Liver (tissue), 9 donors: ENCODE measurements around the gene LARGE1. TPM values are rescaled to one million over a fixed set of nuclear protein-coding genes. Genes with fewer than 3 reads are reported as not detected.

Source experiments
- DNase-seq: peaks from one replicate; pipeline ENCODE4 v3.0.0-alpha.2; 2017; ENCODE audit warnings: low spot score
- H3K27ac ChIP-seq, 2 donors: one replicate each; pipeline ENCODE4 v1.7.0; 2013; ENCODE audit warnings: inconsistent platforms in 2 of 2, low read length in 2 of 2, control low read depth in 1 of 2, low read depth in 1 of 2, mild to moderate bottlenecking in 1 of 2
- H3K27me3 ChIP-seq, 4 donors: one replicate each; pipeline versions ENCODE4 v1.6.1 to v1.7.0; 2013; ENCODE audit warnings: low read length in 3 of 4, inconsistent platforms in 1 of 4, mild to moderate bottlenecking in 1 of 4, moderate library complexity in 1 of 4; ENCODE audit not compliant: control insufficient read depth in 4 of 4, insufficient read depth in 4 of 4
- H3K36me3 ChIP-seq, 4 donors: one replicate each; pipeline versions ENCODE4 v1.6.1 to v1.7.0; 2013; ENCODE audit warnings: low read length in 3 of 4, mild to moderate bottlenecking in 3 of 4, low read depth in 1 of 4, moderate library complexity in 1 of 4; ENCODE audit not compliant: control insufficient read depth in 4 of 4, insufficient read depth in 3 of 4
- H3K4me1 ChIP-seq, 4 donors: one replicate each; pipeline versions ENCODE4 v1.6.1 to v1.7.0; 2013; ENCODE audit warnings: low read length in 3 of 4, mild to moderate bottlenecking in 3 of 4, moderate library complexity in 1 of 4; ENCODE audit not compliant: control insufficient read depth in 4 of 4, insufficient read depth in 4 of 4
- H3K4me3 ChIP-seq, 3 donors: one replicate each; pipeline versions ENCODE4 v1.6.1 to v1.7.0; 2013; ENCODE audit warnings: low read length in 3 of 3, control low read depth in 1 of 3, low read depth in 1 of 3, mild to moderate bottlenecking in 1 of 3
- H3K9ac ChIP-seq, 2 donors: one replicate each; pipeline ENCODE4 v1.7.0; 2013; ENCODE audit warnings: low read length in 2 of 2, mild to moderate bottlenecking in 2 of 2, moderate library complexity in 2 of 2, control low read depth in 1 of 2, low read depth in 1 of 2
- H3K9me3 ChIP-seq, 4 donors: one replicate each; pipeline versions ENCODE4 v1.6.1 to v1.7.0; 2013; ENCODE audit warnings: low read length in 3 of 4; ENCODE audit not compliant: control insufficient read depth in 4 of 4
- ATF3 ChIP-seq: IDR thresholded peaks from 2 replicates; pipeline ENCODE4 v1.6.1; 2016; ENCODE audit warnings: antibody characterized with exemption
- GABPA ChIP-seq, 2 donors: IDR thresholded peaks in 1 of 2; conservative IDR thresholded peaks in 1 of 2; 2 replicates each; pipeline ENCODE4 v1.6.1; 2016; ENCODE audit warnings: antibody characterized with exemption in 2 of 2, mild to moderate bottlenecking in 1 of 2, moderate library complexity in 1 of 2
- HNF4A ChIP-seq, 2 donors: conservative IDR thresholded peaks; 2 replicates each; pipeline ENCODE4 v1.6.1; 2016; ENCODE audit warnings: antibody characterized with exemption in 2 of 2, mild to moderate bottlenecking in 2 of 2
- HNF4G ChIP-seq: IDR thresholded peaks from 2 replicates; pipeline ENCODE4 v1.6.1; 2016; ENCODE audit warnings: antibody characterized with exemption
- JUND ChIP-seq, 2 donors: IDR thresholded peaks; 2 replicates each; pipeline ENCODE4 v1.6.1; 2016; ENCODE audit warnings: antibody characterized with exemption in 2 of 2
- MAX ChIP-seq: IDR thresholded peaks from 2 replicates; pipeline ENCODE4 v1.6.1; 2016; ENCODE audit warnings: antibody characterized with exemption
- NR2F2 ChIP-seq: IDR thresholded peaks from 2 replicates; pipeline ENCODE4 v1.6.1; 2016; ENCODE audit warnings: antibody characterized with exemption
- SP1 ChIP-seq: IDR thresholded peaks from 2 replicates; pipeline ENCODE4 v1.6.1; 2018; ENCODE audit warnings: antibody characterized with exemption, mild to moderate bottlenecking
- TAF1 ChIP-seq: conservative IDR thresholded peaks from 2 replicates; pipeline ENCODE4 v1.6.1; 2016; ENCODE audit warnings: antibody characterized with exemption, mild to moderate bottlenecking
- YY1 ChIP-seq: IDR thresholded peaks from 2 replicates; pipeline ENCODE4 v1.6.1; 2016; ENCODE audit warnings: antibody characterized with exemption, mild to moderate bottlenecking
- ZBTB33 ChIP-seq: IDR thresholded peaks from 2 replicates; pipeline ENCODE4 v1.6.1; 2016; ENCODE audit warnings: antibody characterized with exemption
- WGBS: extraction: QIAGEN DNeasy Blood & Tissue Kit; methylation state at CpG from one replicate; pipeline ENCODE4 v1.1.7; 2013; 5-methylcytosine and 5-hydroxymethylcytosine counted together
- polyA plus RNA-seq, 2 donors: library from polyadenylated mRNA; stranded (reverse) in 1 of 2; unstranded in 1 of 2; fragments of 200-250 nt in 1 of 2; fragments of >200 nt in 1 of 2; fragmentation: Nextera tagmentation in 1 of 2; extraction: Ambion mirVana in 1 of 2; gene quantifications; one replicate each; pipeline versions ENCODE4 v1.2.1 to v1.2.3, GENCODE V29; 2013 to 2015
- total RNA-seq, 2 donors: library from RNA; depleted of rRNA; stranded (reverse); fragments of >200 nt; gene quantifications; one replicate each; pipeline ENCODE4 v1.2.3, GENCODE V29; 2014
- donor health status: healthy.
- donor health status: healthy.
- donor health status: healthy.
- donor health status: healthy.
- donor health status: healthy.

LARGE1 gene
- total and polyA plus RNA-seq, 4 donors, result 2.3 to 14.1 (median 5.7) TPM

- Histone ChIP-seq H3K9me3 (no peaks in the 10 kb centered on the region), H3K27ac (no peak overlapping the region), H3K27me3 (no peaks in the 10 kb centered on the region), H3K36me3 (peaks cover 0 to 4% (median under 1%) of the 10 kb centered on the region in 4 donors), H3K9ac (no peak overlapping the region), H3K4me1 (peaks cover 0 to 10% (median 5%) of the 10 kb centered on the region in 4 donors), H3K4me3 (no peak overlapping the region)
- peak; percentile 17 for TF ChIP-seq NR2F2
- TF ChIP-seq GABPA (IDR thresholded peaks at IDR 0.05 in 1 of 2, conservative IDR thresholded peaks at IDR 0.05 in 1 of 2), result peak in 1 of 2 donors; percentile 24
- TF ChIP-seq HNF4A (conservative IDR thresholded peaks at IDR 0.05), result no peak
- TF ChIP-seq JUND (IDR thresholded peaks at IDR 0.05), result no peak
- 71% methylated on average over 12 of the region's 12 CpGs for WGBS
- DNase-seq, result no peak
These were observed 265.9 kb downstream of the LARGE1 start for GRCh38 chr22:33654173-33654895.

GRCh38 chr22:33653532-33654063 lies 266.7 kb downstream of the LARGE1 start:
- no peak overlapping the region for H3K27ac ChIP-seq
- H3K4me1 ChIP-seq, result peaks cover 0 to 15% (median 5%) of the 10 kb centered on the region in 4 donors
- no peak for DNase-seq
- TF ChIP-seq MAX, result no peak
- H3K9me3 ChIP-seq, result no peaks in the 10 kb centered on the region
- 93% methylated on average over 8 of the region's 8 CpGs for WGBS
- no peak overlapping the region for H3K4me3 ChIP-seq
- H3K9ac ChIP-seq, result no peak overlapping the region
- H3K27me3 ChIP-seq, result no peaks in the 10 kb centered on the region
- peaks cover 0 to 4% (median under 1%) of the 10 kb centered on the region in 4 donors for H3K36me3 ChIP-seq

- TF ChIP-seq YY1, result no peak
- no peak for TF ChIP-seq SP1
- no peak for TF ChIP-seq MAX
- TF ChIP-seq HNF4G, result no peak
- no peak for TF ChIP-seq TAF1
- TF ChIP-seq ZBTB33, result no peak
- no peak for TF ChIP-seq ATF3
- H3K9me3 ChIP-seq, result no peaks in the 10 kb centered on the region
- no peak overlapping the region for H3K27ac ChIP-seq
- peaks cover 0 to 17% (median 5%) of the 10 kb centered on the region in 4 donors for H3K4me1 ChIP-seq
- H3K36me3 ChIP-seq, result peaks cover 0 to 4% (median under 1%) of the 10 kb centered on the region in 4 donors
- no peak overlapping the region for H3K4me3 ChIP-seq
- DNase-seq, result no peak
- WGBS, result 71% methylated on average over 5 of the region's 5 CpGs
- H3K27me3 ChIP-seq, result no peaks in the 10 kb centered on the region
- H3K9ac ChIP-seq, result no peak overlapping the region
These were observed 267.7 kb downstream of the LARGE1 start for GRCh38 chr22:33652615-33653014.
